ENCODE measurements around the gene RPL15. TPM values are rescaled to one million over a fixed set of nuclear protein-coding genes. Genes with fewer than 3 reads are reported as not detected.
"Not testable (repeated sequence)": the region's sequence is repeated elsewhere in the genome, so short reads cannot be mapped to it uniquely, and the experiment has no call there.

The RPL15 gene
- total and polyA plus RNA-seq, 7 donors = 1,021 to 2,855 (median 1,350) TPM

DNA sequence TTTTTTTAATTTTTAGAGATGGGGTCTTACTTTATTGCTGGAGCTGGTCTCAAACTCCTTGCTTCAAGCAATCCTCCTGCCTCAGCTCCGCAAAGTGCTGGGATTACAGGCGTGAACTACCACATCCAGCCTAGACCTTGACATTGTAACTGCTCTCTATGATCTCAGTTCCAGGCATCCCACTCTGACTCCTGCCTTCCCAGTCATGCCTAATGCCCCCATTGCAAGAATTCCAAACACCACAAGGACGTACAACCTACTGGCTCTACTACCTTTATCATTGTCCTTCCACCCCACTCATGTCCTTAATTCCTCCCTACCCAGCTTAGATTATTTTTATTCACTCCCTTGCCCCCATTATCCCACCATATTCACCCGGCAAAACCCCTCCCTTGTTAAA, 21.8 kb upstream of the RPL15 start:
- Histone ChIP-seq H3K9me3 (no peaks in the 10 kb centered on the region), H3K27ac (no peak overlapping the region), H3K4me3 (no peak overlapping the region), H3K36me3 (ENCODE audit: insufficient read depth in 1 of 2, low read depth in 1 of 2) (peaks cover 3 to 61% of the 10 kb centered on the region in 2 donors), H3K4me1 (no peaks in the 10 kb centered on the region), H3K27me3 (ENCODE audit: insufficient read depth in 3 of 3, low read length in 2 of 3) (no peaks in the 10 kb centered on the region)
- ATAC-seq (no peak), DNase-seq (no peak)
- 90 to 94% (median 94%) methylated on average over 4 of the region's 4 CpGs for WGBS, 3 donors
- intact Hi-C loops (cut with DNase I) = no loop called here
- no peak for TF ChIP-seq CTCF (IDR thresholded peaks at IDR 0.05)

- DNase-seq = no peak
- Histone ChIP-seq H3K36me3 (ENCODE audit: insufficient read depth in 1 of 2, low read depth in 1 of 2) (peaks cover 3 to 45% of the 10 kb centered on the region in 2 donors), H3K9me3 (no peaks in the 10 kb centered on the region), H3K27me3 (ENCODE audit: insufficient read depth in 3 of 3, low read length in 2 of 3) (no peaks in the 10 kb centered on the region), H3K4me3 (no peak overlapping the region), H3K4me1 (no peaks in the 10 kb centered on the region), H3K27ac (no peak overlapping the region)
- WGBS, 3 donors = 81 to 89% (median 84%) methylated on average over 6 of the region's 6 CpGs
- no peak for ATAC-seq
- no peak for TF ChIP-seq CTCF (IDR thresholded peaks at IDR 0.05)
- intact Hi-C loops (cut with DNase I) = no loop called here
Measured at GRCh38 chr3:23900744-23901143, 16.2 kb upstream of the RPL15 start.

GRCh38 chr3:23904545-23904944, 12.4 kb upstream of the RPL15 start:
- intact Hi-C loops (cut with DNase I) = no loop called here
- DNase-seq (no peak), ATAC-seq (no peak)
- Histone ChIP-seq H3K27ac (no peak overlapping the region), H3K27me3 (ENCODE audit: insufficient read depth in 3 of 3, low read length in 2 of 3) (no peaks in the 10 kb centered on the region), H3K4me1 (no peaks in the 10 kb centered on the region), H3K4me3 (no peak overlapping the region), H3K9me3 (no peaks in the 10 kb centered on the region), H3K36me3 (ENCODE audit: insufficient read depth in 1 of 2, low read depth in 1 of 2) (peaks cover 0 to 54% of the 10 kb centered on the region in 2 donors)
- TF ChIP-seq CTCF (IDR thresholded peaks at IDR 0.05) = no peak

DNA sequence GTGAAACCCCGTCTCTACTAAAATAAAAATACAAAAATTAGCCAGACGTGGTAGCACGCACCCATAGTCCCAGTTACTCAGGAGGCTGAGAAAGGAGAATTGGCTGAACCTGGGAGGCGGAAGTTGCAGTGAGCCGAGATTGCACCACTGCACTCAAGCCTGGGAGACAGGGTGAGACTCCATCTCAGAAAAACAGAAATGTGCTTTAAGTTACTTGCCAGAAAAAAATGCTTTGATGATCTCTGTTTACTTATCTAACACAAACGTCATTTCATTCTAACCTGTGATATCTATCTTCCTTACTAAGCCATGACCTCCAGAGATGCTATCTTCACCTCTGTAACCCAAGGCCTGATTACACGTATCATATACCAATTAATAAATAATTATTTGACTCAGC, 7.6 kb upstream of the RPL15 start:
- H3K36me3 ChIP-seq (ENCODE audit: insufficient read depth in 1 of 2, low read depth in 1 of 2) = peaks cover 5 to 53% of the 10 kb centered on the region in 2 donors
- no peaks in the 10 kb centered on the region for H3K9me3 ChIP-seq
- no peak overlapping the region for H3K27ac ChIP-seq
- H3K4me1 ChIP-seq = peaks cover 4% of the 10 kb centered on the region
- no peak for TF ChIP-seq CTCF (IDR thresholded peaks at IDR 0.05)
- 89 to 95% (median 93%) methylated on average over 7 of the region's 7 CpGs for WGBS, 3 donors
- no peak overlapping the region for H3K4me3 ChIP-seq
- DNase-seq (no peak), ATAC-seq (no peak)
- intact Hi-C loops (cut with DNase I) = no loop called here
- no peaks in the 10 kb centered on the region for H3K27me3 ChIP-seq (ENCODE audit: insufficient read depth in 3 of 3, low read length in 2 of 3)

DNA sequence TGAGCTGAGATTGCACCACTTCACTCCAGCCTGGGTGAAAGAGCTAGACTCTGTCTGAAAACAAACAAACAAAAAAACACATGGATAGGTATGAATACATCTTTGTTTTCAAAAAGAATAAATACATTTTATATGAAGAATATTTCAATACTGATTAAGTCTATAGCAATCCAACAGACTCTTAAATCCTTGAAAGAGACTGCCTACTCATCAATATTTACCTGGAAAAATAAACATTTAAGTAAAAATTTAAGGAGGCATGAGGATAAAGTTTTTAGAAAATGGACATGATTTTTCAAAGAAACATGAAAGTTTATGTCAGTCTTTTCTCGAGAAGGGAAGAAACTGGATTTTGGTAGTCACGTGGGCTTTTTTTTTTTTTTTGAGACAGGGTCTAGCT, 5.5 kb upstream of the RPL15 start:
- Histone ChIP-seq H3K27ac (no peak overlapping the region), H3K36me3 (ENCODE audit: insufficient read depth in 1 of 2, low read depth in 1 of 2) (peaks cover 5 to 47% of the 10 kb centered on the region in 2 donors), H3K4me3 (no peak overlapping the region), H3K9me3 (no peaks in the 10 kb centered on the region), H3K27me3 (ENCODE audit: insufficient read depth in 3 of 3, low read length in 2 of 3) (no peaks in the 10 kb centered on the region), H3K4me1 (peaks cover 13% of the 10 kb centered on the region)
- DNase-seq = no peak
- no peak for ATAC-seq
- 86 to 94% (median 89%) methylated on average over 2 of the region's 2 CpGs for WGBS, 3 donors
- intact Hi-C loops (cut with DNase I) = no loop called here
- no peak for TF ChIP-seq CTCF (IDR thresholded peaks at IDR 0.05)

- DNase-seq; H3K9me3 ChIP-seq; intact Hi-C loops (cut with DNase I); H3K27ac ChIP-seq; H3K27me3 ChIP-seq (ENCODE audit: insufficient read depth in 3 of 3, low read length in 2 of 3); H3K4me3 ChIP-seq; ATAC-seq: not testable (repeated sequence)
- peaks cover 13% of the 10 kb centered on the region for H3K4me1 ChIP-seq
- 81 to 92% (median 90%) methylated on average over 3 of the region's 3 CpGs for WGBS, 3 donors
- H3K36me3 ChIP-seq (ENCODE audit: insufficient read depth in 1 of 2, low read depth in 1 of 2) = peaks cover 5 to 37% of the 10 kb centered on the region in 2 donors
Measured at GRCh38 chr3:23912335-23912734, 4.6 kb upstream of the RPL15 start.

Measured in psoas muscle (tissue), 8 donors.